Urothelium cell line (cell line): ENCODE measurements around the gene LCN9.
"Not testable (repeated sequence)": the region's sequence is repeated elsewhere in the genome, so short reads cannot be mapped to it uniquely, and the experiment has no call there.

Experiments used
- DNase-seq: peaks from one replicate; pipeline ENCODE4 v3.0.0; 2011; ENCODE audit warnings: low spot score, mixed read lengths
- FAIRE-seq: peaks from 2 replicates; lab custom pipeline; 2011; peaks lifted over from hg19 to GRCh38; lab: Jason Lieb, UNC

The LCN9 gene

DNA sequence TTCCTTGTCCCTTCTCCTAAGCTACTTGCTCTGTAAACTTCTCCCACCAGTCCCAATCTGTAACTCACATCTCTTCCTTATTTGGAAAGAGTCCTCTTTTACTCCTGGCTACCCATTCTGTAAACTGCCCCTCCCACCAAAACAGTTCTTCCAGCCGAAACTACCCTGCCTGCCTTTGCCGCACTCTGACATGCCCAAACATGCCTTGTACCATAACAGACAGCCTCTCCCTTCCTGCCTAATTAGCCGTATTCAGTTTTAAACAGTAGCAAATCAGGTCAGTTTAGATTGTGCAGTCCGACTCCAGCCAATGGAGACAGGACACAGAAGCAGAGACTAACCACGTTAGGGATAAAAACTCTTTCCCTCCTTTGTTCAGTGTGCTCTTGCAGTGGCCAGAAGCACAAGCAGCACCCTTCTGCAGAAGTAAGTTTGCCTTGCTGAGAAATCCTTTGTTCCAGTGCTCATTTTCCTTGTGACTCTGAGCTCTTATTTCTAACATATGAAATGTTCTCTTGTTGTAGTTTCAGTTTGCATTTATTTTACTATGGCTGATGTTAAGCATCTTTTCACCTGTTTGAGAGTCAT is 18.4 kb upstream of the LCN9 start:
- DNase-seq (no peak), FAIRE-seq (no peak)

DNA sequence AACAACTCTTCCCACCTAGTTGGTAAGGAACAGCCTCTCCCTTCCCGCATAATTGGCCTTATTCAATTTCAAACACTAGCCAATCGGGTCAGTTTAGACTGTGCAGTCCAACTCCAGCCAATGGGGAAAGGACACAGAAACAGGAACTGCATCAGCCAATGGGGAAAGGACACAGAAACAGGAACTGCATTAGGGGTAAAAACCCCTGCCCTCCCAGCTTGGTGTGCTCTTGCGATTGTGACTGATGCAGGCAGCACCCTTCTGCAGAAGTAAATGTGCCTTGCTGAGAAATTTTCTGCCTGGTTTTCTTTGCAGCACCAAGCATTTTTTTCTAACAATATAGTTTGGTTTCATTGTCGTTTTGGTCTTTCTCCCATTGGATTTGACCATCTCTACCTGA is 15.2 kb upstream of the LCN9 start:
- FAIRE-seq: no peak
- DNase-seq: no peak

DNA sequence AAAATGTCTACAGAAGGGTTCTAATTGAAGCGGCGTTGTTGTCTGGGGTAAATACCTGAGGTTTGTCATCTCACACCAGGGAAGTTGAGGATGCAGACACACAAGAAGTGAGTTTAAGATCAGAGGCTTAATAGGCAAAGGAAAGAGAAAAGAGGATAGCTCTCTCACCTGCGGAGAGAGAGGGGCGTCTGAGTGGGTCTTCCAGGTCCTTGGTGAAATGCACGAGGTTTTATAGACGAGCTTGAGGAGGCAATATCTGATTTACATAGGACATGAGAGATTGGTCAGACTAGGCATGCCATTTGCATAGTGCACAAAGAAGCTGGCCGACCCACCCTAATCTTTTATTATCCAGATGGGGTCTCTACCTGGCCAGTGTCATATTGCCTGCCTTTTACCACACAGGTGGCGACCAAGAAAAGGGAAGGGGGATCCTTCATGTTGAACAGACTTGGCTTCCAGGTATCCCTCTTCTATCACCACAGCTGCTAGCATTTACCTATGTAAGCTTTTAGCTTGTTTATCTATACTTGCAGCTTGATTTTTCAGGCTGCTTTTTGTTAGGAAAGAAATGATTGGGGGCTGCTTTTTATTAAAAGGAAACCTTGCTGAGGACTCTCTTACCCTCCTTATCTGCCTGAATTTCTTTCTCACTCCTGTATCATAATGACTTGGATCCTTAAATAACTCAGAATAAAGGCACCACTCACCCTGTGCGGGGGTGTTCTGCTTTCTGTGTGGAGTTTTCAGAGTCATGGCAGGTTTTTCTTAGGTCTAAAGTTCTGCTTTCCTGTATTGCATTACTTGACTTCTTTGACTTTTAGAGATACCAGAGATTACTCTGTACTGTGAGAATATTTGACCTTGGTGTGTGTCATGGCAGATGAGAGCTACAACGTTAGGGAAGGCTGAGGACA is 14.4 kb upstream of the LCN9 start:
- no peak for DNase-seq
- no peak for FAIRE-seq

GRCh38 chr9:135649508-135649907 is 13.6 kb upstream of the LCN9 start:
- no peak for FAIRE-seq
- DNase-seq: no peak

DNA sequence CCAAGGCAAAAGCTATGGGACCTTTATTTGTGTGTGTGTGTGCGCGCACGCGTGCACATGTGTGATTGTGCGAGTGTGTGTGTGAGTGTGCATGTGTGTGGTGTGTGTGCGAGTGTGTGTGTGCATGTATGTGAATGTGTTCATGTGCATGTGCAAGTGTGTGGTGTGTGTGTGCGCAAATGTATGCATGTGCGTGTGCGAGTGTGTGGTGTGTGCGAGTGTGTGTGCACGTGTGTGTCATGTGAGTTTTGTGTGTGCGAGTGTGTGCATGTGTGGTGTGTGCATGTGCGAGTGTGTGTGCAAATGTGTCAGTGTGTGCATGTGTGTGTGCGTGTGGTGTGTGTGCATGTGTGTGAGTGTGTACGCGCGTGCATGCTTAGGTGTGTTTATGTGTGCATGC is 12.7 kb upstream of the LCN9 start:
- no peak for DNase-seq
- peak; percentile 97 for FAIRE-seq

- FAIRE-seq: no peak
- no peak for DNase-seq
Measured at GRCh38 chr9:135655317-135655716, 7.8 kb upstream of the LCN9 start.

GRCh38 chr9:135657416-135657815 is 5.7 kb upstream of the LCN9 start:
- FAIRE-seq (peak; percentile 77), DNase-seq (no peak)

- FAIRE-seq: no peak
- no peak for DNase-seq
Measured at GRCh38 chr9:135659252-135659651, 3.9 kb upstream of the LCN9 start.

GRCh38 chr9:135660407-135660806 is 2.7 kb upstream of the LCN9 start:
- no peak for DNase-seq
- FAIRE-seq: no peak

GRCh38 chr9:135661816-135662560 is 1.1 kb upstream of the LCN9 start:
- DNase-seq: no peak
- FAIRE-seq: no peak

DNA sequence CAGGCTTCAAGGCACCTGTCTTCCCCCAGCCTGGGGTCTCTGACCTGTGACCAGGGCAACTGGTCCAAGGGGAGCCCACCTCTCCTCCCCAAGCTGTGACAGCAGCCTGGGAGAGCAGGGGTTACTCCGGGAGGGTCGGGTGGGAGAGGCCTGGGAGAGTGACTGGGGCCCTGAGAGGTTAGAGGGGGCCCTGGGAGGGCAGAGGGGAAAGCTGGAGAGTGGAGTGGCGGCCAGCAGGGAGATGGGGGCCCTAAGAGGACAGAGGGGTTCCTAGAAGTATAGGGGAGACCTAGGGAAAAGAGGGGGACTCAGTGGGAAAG is 302 bp downstream of the LCN9 start:
- DNase-seq (no peak), FAIRE-seq (no peak)

DNA sequence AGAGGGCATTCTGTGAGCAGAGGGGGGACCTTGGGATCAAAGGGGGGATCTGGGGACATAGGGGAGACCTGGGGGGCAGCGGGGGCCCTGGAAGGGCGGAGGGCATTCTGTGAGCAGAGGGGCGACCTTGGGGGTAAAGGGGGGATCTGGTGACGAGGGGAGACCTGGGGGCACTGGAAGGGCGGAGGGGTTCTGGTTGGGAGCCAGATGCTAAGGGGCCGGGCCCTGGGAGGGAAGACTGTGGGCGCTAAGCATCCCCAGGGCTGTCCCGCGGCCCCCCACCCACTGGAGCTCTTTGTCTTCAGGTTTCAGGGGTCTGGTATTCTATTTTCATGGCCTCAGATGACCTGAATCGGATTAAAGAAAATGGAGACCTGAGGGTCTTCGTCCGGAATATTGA is 748 bp downstream of the LCN9 start:
- DNase-seq (no peak), FAIRE-seq (no peak)

GRCh38 chr9:135664266-135664665 is 1.2 kb downstream of the LCN9 start:
- FAIRE-seq: no peak

DNA sequence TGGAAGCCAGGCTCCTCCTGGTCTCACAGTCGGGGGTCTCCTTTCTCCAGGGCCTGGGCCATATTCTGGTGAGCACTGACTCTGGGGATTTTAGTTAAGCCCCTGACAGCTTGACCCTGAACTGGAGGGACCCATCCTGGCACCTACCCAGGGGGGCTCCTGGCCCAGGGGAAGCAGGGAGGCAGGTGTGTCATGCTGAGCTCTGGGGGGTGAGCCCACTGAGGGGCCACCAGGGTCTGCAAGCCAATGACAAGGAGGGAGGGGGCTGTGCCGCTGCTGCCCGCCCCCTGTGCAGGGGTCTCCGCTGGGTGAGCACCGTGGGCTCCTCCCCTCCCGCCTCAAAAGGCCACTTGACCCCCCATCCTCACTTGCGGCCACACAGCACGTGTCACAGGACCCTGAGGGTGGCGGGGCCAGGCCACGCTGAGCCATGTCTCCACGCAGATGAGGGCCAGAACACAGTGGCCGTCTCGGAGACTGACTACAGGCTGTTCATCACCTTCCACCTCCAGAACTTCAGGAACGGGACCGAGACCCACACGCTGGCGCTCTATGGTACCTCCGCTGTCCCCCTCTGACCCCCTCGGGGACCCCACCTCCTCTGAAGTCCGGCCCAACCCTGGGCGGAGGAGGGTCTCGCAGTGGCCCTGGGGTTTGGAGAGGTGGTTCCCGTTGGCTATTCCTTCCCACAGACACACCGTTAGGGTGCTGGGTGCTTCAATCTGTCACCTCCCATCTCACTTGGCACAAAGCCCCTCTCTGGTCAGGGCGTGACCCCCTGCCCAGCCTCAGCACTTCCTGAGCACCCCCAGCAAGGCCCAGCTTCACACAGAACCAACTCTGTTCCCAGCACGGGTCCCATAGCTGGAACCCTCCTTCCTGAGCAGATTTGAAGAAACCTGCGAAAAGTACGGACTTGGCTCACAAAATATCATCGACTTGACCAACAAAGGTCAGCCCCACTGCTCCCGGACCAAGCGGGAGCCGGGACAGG is 2.0 kb downstream of the LCN9 start:
- DNase-seq: no peak
- no peak for FAIRE-seq

More at GRCh38 chr9:135664266-135664665, 1.2 kb downstream of the LCN9 start:
- no peak for DNase-seq

DNA sequence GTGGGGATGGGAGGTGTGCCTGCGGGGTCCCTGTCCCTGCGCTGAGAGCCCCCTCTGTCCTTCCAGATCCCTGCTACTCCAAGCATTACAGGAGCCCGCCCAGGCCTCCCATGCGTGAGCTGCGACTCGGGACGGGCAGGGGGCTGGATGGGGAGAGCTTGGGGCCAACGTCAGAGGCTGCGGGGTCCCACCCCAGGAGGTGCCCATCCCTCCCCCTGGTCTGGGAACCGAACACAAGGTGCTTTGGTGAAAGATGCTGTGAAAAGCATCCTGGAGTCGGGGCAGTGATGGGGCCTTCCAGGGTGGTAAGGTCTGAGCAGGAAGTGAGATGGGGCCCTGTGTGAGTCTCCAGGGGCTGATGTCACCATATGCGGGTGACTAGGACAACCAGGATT is 2.7 kb downstream of the LCN9 start:
- no peak for FAIRE-seq

DNA sequence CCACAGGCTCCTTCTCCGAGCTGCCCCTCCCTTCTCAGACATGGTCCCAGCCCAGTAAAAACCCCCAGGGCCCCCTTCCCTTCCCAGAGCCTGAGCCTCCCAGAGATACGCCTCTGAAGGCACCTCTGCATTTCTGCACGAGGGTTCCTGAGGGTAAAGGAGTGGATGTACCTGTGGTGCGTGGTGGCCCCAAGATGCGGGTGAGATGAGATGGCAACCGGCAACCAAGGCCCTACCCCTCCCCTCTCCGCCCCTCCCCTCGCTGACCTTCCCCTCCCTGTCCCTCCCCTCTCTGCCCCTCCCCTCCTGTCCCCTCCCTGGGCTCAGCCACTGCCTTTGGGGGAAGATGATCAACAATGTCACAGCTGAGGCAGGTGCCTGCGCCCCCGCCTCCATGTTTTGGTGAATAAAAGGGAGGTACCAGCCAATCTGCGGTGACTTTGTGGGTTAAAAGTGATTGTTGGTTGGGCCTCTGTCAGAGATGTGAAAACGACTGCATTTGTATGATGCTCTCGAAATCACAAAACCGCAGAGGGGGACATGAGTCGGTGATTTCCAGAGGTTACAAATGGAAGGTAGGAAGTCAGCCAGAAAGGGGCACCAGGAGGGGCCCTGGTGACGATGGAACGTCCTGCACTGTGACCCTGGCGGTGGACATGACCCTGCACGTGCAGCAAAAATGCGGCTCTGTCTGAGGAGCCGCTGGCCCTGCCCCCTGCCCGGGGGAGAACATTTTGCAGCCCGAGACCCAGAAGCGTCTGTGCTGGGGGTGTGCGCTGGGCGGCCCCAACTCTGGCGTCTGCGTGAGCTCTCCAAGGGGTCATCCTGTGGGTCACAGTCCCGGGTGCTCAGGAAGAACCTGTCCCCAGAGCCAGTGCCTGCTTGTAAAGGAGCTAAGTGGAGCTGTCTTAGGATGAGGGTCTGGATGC is 3.7 kb downstream of the LCN9 start:
- FAIRE-seq: no peak
- no peak for DNase-seq

More for the DNA sequence above, 2.7 kb downstream of the LCN9 start:
- no peak for DNase-seq

DNA sequence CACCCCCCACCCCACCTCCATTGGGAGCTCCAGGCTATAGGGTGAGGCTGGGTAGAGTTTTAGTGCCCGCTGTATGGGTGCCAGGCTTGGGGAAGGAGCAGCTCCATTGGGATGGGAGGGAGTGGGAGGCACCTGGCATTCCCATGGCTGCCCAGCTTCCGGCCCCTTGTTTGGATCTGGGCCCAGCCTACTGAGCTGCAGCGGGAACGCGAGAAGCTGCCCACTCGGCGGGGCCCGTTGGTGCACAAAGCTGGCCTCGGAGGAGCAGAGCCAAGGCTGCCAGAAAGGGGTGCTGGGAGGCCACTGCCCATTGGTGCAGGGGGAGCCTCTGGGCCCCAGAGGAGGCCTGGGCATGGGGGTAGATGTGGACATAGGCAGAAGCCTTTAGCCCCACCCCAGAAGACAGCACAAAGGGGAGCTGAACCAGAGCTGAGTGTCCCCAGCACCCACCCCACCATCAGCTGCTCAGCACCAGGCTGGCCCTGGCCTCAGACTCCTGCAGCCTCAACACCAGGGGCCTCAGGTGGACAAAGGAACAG is 4.4 kb downstream of the LCN9 start:
- no peak for FAIRE-seq

GRCh38 chr9:135669018-135669417 is 5.9 kb downstream of the LCN9 start:
- not testable (repeated sequence) for DNase-seq, FAIRE-seq

More for the DNA sequence above, 4.4 kb downstream of the LCN9 start:
- peak; percentile 25 for DNase-seq

DNA sequence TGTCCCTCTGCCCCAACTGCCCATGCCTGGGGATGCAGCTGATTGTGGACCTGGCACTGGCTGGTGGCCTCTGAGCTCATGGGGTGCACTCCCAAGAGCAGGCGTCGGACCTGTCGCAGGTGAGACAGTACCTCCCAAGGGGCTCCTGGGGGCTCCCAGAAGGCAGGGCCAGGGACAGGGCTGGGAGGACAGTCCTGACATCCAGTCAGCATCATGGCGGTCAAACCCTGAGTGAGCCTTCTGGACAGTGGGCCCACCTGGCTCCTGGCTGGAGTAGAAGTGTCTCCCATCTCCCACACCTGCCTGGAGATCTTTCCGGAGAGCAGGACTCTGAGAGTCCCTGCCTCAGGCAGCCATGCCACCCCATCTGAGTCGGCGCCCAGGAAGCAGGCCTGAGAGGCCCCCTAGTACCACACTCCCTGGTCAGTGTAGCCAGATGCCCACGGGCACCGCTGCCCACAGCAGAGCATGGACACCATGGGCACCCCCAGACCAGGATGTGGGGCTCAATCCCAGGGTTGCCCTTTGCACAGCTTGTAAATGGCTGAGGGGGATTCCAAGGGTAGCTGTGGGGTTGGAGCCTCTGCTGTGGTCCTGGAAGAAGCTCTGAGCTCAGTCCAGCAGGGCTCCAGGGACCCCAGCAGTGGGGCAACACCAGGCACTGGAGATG is 6.6 kb downstream of the LCN9 start:
- no peak for FAIRE-seq
- no peak for DNase-seq
